A549 (cell line): ENCODE results near the gene SLC39A11. TPM values are rescaled to one million over a fixed set of nuclear protein-coding genes. Genes with fewer than 3 reads are reported as not detected.
A peak's percentile ranks its signal among the peaks of the same experiment; 100 is the strongest.

Experiments used
- ATAC-seq, 2 experiments: fragments of 200-7000 bp in 1 of 2; fragments of >200 bp in 1 of 2; cut with Nextera tagmentation in 1 of 2; cut with Tn5 transposase in 1 of 2; 3 replicates each; pipeline versions ENCODE4 v1.8.0 to v1.9.1; 2018 to 2020; ENCODE audit warnings: mild to moderate bottlenecking in 1 of 2, moderate library complexity in 1 of 2
- CTCF ChIA-PET: fragments of 300-600 bp; sonication (Branson Sonifier 250); formaldehyde crosslinking; extraction: SDS; loops from one replicate; lab custom pipeline; 2021; ENCODE audit warnings: antibody characterized with exemption, inconsistent platforms; lab: Yijun Ruan, JAX
- POLR2A ChIA-PET: fragments of 350-600 bp; formaldehyde crosslinking; extraction: SDS; loops from one replicate; lab custom pipeline; 2021; ENCODE audit warnings: antibody characterized with exemption, inconsistent platforms; lab: Yijun Ruan, JAX
- DNase-seq, 2 experiments: peaks; one replicate each; pipeline versions ENCODE4 v3.0.0 to v3.0.0-alpha.2; 2011 to 2016; ENCODE audit warnings: low read depth in 1 of 2, low spot score in 1 of 2
- FAIRE-seq: peaks from 2 replicates; lab custom pipeline; 2011; peaks lifted over from hg19 to GRCh38; lab: Jason Lieb, UNC
- H3K27ac ChIP-seq, 2 experiments: fragments of >200 bp; sonication (Bioruptor Twin); formaldehyde crosslinking; 3 replicates each; pipeline ENCODE4 v1.5.1; 2016 to 2017
- H3K4me1 ChIP-seq: fragments of >200 bp; sonication (Bioruptor Twin); formaldehyde crosslinking; 3 replicates; pipeline ENCODE4 v1.6.1; 2016
- H3K4me2 ChIP-seq: fragments of >200 bp; sonication (Bioruptor Twin); formaldehyde crosslinking; 3 replicates; pipeline ENCODE4 v1.6.1; 2016
- H3K4me3 ChIP-seq: fragments of >200 bp; sonication (Bioruptor Twin); formaldehyde crosslinking; 3 replicates; pipeline ENCODE4 v1.5.1; 2016
- H3K9me3 ChIP-seq: fragments of >200 bp; sonication (Bioruptor Twin); formaldehyde crosslinking; 3 replicates; pipeline ENCODE4 v1.6.1; 2016
- BHLHE40 ChIP-seq: IDR thresholded peaks from 2 replicates; pipeline ENCODE4 v1.6.1; 2012; ENCODE audit warnings: low read depth, low read length, inconsistent platforms
- CHD2 ChIP-seq: fragments of 150-350 bp; IDR thresholded peaks from 2 replicates; pipeline ENCODE4 v1.6.1; 2014; ENCODE audit warnings: low read length; ENCODE audit not compliant: partially characterized antibody
- CHD4 ChIP-seq: fragments of 200-600 bp; sonication (generic); IDR thresholded peaks from 2 replicates; pipeline ENCODE4 v1.6.1; 2016; ENCODE audit warnings: antibody characterized with exemption, mild to moderate bottlenecking, borderline replicate concordance
- EHF ChIP-seq: fragments of 250-450 bp; sonication (Bioruptor Pico); IDR thresholded peaks from 2 replicates; pipeline ENCODE4 v1.5.0; 2020; ENCODE audit warnings: mild to moderate bottlenecking
- EP300 ChIP-seq, 2 experiments: fragments of >200 bp; sonication (Bioruptor Twin); formaldehyde crosslinking; IDR thresholded peaks; 2 replicates in 1 of 2; 3 replicates in 1 of 2; pipeline ENCODE4 v1.6.1; 2016 to 2017
- GATA3 ChIP-seq: IDR thresholded peaks from 2 replicates; pipeline ENCODE4 v1.6.1; 2012; ENCODE audit warnings: borderline replicate concordance
- HDAC2 ChIP-seq: fragments of 200-600 bp; sonication (generic); IDR thresholded peaks from 2 replicates; pipeline ENCODE4 v1.6.1; 2016
- HOXA7 ChIP-seq: fragments of 250-450 bp; sonication (Bioruptor Pico); IDR thresholded peaks from 2 replicates; pipeline ENCODE4 v1.5.0; 2020; ENCODE audit warnings: mild to moderate bottlenecking, moderate library complexity
- HOXB5 ChIP-seq: fragments of 250-450 bp; sonication (Bioruptor Pico); IDR thresholded peaks from 2 replicates; pipeline ENCODE4 v1.5.0; 2020; ENCODE audit warnings: mild to moderate bottlenecking, moderate library complexity
- KDM1A ChIP-seq: fragments of 200-600 bp; sonication (generic); IDR thresholded peaks from 2 replicates; pipeline ENCODE4 v1.6.1; 2016; ENCODE audit warnings: low read depth, mild to moderate bottlenecking
- KDM5A ChIP-seq: fragments of 200-600 bp; sonication (generic); IDR thresholded peaks from 2 replicates; pipeline ENCODE4 v1.6.1; 2016; ENCODE audit warnings: antibody characterized with exemption, mild to moderate bottlenecking
- MAX ChIP-seq: IDR thresholded peaks from 2 replicates; pipeline ENCODE4 v1.6.1; 2012
- MYC ChIP-seq: IDR thresholded peaks from 2 replicates; pipeline ENCODE4 v1.6.1; 2012; ENCODE audit warnings: mild to moderate bottlenecking, inconsistent platforms, low read length, improper control_type of control experiment, borderline replicate concordance
- NPAS2 ChIP-seq: fragments of 250-450 bp; sonication (Bioruptor Pico); IDR thresholded peaks from 2 replicates; pipeline ENCODE4 v1.8.0; 2022; ENCODE audit warnings: mild to moderate bottlenecking, moderate library complexity, borderline replicate concordance
- NR3C1 ChIP-seq: fragments of >200 bp; sonication (Bioruptor Twin); formaldehyde crosslinking; IDR thresholded peaks from 3 replicates; pipeline ENCODE4 v1.6.1; 2017
- PHF8 ChIP-seq: fragments of 200-600 bp; sonication (generic); IDR thresholded peaks from 2 replicates; pipeline ENCODE4 v1.6.1; 2016; ENCODE audit warnings: low read depth, mild to moderate bottlenecking, antibody characterized with exemption, moderate library complexity, borderline replicate concordance
- POLR2AphosphoS2 ChIP-seq: conservative IDR thresholded peaks from 2 replicates; pipeline ENCODE4 v1.6.1; 2012; ENCODE audit warnings: low read length, improper control_type of control experiment, inconsistent platforms
- RNF2 ChIP-seq: fragments of 200-600 bp; sonication (generic); IDR thresholded peaks from 2 replicates; pipeline ENCODE4 v1.6.1; 2016; ENCODE audit warnings: low read depth, mild to moderate bottlenecking, antibody characterized with exemption, moderate library complexity, borderline replicate concordance
- SMC3 ChIP-seq: fragments of >200 bp; sonication (Bioruptor Twin); formaldehyde crosslinking; IDR thresholded peaks from 3 replicates; pipeline ENCODE4 v1.6.1; 2018; ENCODE audit warnings: inconsistent platforms
- SREBF2 ChIP-seq: fragments of 450-650 bp; IDR thresholded peaks from 2 replicates; pipeline ENCODE4 v1.6.1; 2014; ENCODE audit warnings: mild to moderate bottlenecking, moderate library complexity
- TFCP2L1 ChIP-seq: fragments of 250-450 bp; sonication (Bioruptor Pico); IDR thresholded peaks from 2 replicates; pipeline ENCODE4 v1.5.0; 2021; ENCODE audit warnings: mild to moderate bottlenecking
- USF2 ChIP-seq: fragments of 450-650 bp; IDR thresholded peaks from 2 replicates; pipeline ENCODE4 v1.6.1; 2014; ENCODE audit warnings: antibody characterized with exemption
- ZNF302 ChIP-seq: fragments of 250-450 bp; sonication (Bioruptor Pico); IDR thresholded peaks from 2 replicates; pipeline ENCODE4 v1.9.0; 2021; ENCODE audit warnings: inconsistent platforms, mild to moderate bottlenecking, moderate library complexity
- ZSCAN20 ChIP-seq: fragments of 250-450 bp; sonication (Bioruptor Pico); IDR thresholded peaks from 2 replicates; pipeline ENCODE4 v1.8.0; 2022; ENCODE audit warnings: mild to moderate bottlenecking, moderate library complexity
- WGBS: methylation state at CpG from one replicate; pipeline ENCODE4 v1.1.6; 2017; ENCODE audit errors: missing lambda C conversion rate; 5-methylcytosine and 5-hydroxymethylcytosine counted together
- polyA plus RNA-seq, 4 experiments: library from polyadenylated mRNA; depleted of rRNA in 3 of 4; stranded (reverse); fragments of >200 nt; fragmentation: RNase III in 1 of 4; extraction: RNeasy Plus Mini Kit Qiagen cat#74134 plus additional on column Dnase treatment in 1 of 4; gene quantifications; 2 replicates in 3 of 4; 3 replicates in 1 of 4; pipeline ENCODE4 v1.2.3, GENCODE V29; 2011 to 2017
- TF ChIP-seq, protein P1 (sequence below): IDR thresholded peaks from 2 replicates; pipeline ENCODE4 v1.6.1; 2012
- TF ChIP-seq, protein P2 (sequence below): fragments of >200 bp; sonication (Bioruptor Twin); formaldehyde crosslinking; IDR thresholded peaks from 2 replicates; pipeline ENCODE4 v1.6.1; 2016
- TF ChIP-seq, protein P3 (sequence below): fragments of >200 bp; sonication (Bioruptor Twin); formaldehyde crosslinking; IDR thresholded peaks from 3 replicates; pipeline ENCODE4 v1.5.1; 2016

Gene SLC39A11
- polyA plus RNA-seq, 2 of the 4 experiments (the other 2 are of a cell fraction) = 18.4 to 25.2 TPM

GRCh38 chr17:72935984-72936383, 156.5 kb downstream of the SLC39A11 start:
- Histone ChIP-seq H3K4me3 (no peak overlapping the region), H3K4me2 (no peak overlapping the region), H3K9me3 (no peaks in the 10 kb centered on the region)
- DNase-seq = no peak
- WGBS = 92% methylated on average over 8 of the region's 8 CpGs
- no peak for ATAC-seq
- CTCF ChIA-PET = interaction anchor here (1.7 kb wide), 1 partner anchor 9 kb away, joined by 4 read pairs; no protein-coding TSS in a partner anchor
- TF ChIP-seq, protein P1, sequence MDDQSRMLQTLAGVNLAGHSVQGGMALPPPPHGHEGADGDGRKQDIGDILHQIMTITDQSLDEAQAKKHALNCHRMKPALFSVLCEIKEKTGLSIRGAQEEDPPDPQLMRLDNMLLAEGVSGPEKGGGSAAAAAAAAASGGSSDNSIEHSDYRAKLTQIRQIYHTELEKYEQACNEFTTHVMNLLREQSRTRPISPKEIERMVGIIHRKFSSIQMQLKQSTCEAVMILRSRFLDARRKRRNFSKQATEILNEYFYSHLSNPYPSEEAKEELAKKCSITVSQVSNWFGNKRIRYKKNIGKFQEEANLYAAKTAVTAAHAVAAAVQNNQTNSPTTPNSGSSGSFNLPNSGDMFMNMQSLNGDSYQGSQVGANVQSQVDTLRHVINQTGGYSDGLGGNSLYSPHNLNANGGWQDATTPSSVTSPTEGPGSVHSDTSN = no peak
- TF ChIP-seq SMC3 (no peak), KDM1A (no peak), BHLHE40 (no peak), KDM5A (no peak), HOXB5 (no peak), NR3C1 (no peak), RNF2 (no peak), ZNF302 (CRISPR knock-in tag) (no peak), PHF8 (no peak), NPAS2 (CRISPR knock-in tag) (no peak), CHD4 (no peak), POLR2AphosphoS2 (no peak)
- TF ChIP-seq, all 56 proteins: peak for 0
- POLR2A ChIA-PET = no interaction called here
- no peak overlapping the region for H3K27ac ChIP-seq
- H3K4me1 ChIP-seq = no peaks in the 10 kb centered on the region
- no peak for FAIRE-seq

DNA sequence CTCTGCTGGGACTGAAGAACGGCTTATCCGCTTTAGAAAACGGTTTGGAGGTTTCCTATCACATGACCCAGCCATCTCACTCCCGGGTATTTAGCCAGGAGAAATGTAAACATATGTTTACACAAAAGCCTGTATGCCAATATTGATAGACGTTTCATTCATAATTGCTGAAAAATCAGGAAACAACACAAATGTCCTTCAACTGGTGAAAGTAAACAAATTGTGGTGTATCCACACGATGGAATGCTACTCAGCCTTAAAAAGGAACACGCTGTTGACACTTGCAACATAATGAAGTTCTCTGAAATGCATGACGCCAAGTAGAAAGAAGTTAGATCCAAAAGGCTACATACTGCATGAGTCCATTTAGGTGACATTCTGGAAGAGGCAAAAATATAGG, 157.6 kb downstream of the SLC39A11 start:
- ATAC-seq (no peak), DNase-seq (no peak), FAIRE-seq (peak; percentile 76)
- no peaks in the 10 kb centered on the region for H3K9me3 ChIP-seq
- H3K4me3 ChIP-seq = no peak overlapping the region
- no peak for TF ChIP-seq MYC
- TF ChIP-seq SMC3 = no peak
- TF ChIP-seq EP300 (IDR thresholded peaks at IDR 0.05) = no peak
- TF ChIP-seq MAX = no peak
- TF ChIP-seq, protein P1 = no peak
- TF ChIP-seq RNF2 = no peak
- no peak for TF ChIP-seq KDM5A
- no peak for TF ChIP-seq HDAC2
- TF ChIP-seq HOXA7 (CRISPR knock-in tag) = no peak
- no peak for TF ChIP-seq TFCP2L1
- no peak for TF ChIP-seq USF2
- TF ChIP-seq CHD2 = no peak
- no peak for TF ChIP-seq SREBF2
- TF ChIP-seq ZSCAN20 = no peak
- TF ChIP-seq, protein P2, sequence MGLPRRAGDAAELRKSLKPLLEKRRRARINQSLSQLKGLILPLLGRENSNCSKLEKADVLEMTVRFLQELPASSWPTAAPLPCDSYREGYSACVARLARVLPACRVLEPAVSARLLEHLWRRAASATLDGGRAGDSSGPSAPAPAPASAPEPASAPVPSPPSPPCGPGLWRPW = no peak
- TF ChIP-seq, protein P3, sequence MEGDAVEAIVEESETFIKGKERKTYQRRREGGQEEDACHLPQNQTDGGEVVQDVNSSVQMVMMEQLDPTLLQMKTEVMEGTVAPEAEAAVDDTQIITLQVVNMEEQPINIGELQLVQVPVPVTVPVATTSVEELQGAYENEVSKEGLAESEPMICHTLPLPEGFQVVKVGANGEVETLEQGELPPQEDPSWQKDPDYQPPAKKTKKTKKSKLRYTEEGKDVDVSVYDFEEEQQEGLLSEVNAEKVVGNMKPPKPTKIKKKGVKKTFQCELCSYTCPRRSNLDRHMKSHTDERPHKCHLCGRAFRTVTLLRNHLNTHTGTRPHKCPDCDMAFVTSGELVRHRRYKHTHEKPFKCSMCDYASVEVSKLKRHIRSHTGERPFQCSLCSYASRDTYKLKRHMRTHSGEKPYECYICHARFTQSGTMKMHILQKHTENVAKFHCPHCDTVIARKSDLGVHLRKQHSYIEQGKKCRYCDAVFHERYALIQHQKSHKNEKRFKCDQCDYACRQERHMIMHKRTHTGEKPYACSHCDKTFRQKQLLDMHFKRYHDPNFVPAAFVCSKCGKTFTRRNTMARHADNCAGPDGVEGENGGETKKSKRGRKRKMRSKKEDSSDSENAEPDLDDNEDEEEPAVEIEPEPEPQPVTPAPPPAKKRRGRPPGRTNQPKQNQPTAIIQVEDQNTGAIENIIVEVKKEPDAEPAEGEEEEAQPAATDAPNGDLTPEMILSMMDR = no peak
- TF ChIP-seq GATA3 = no peak
- no peak for TF ChIP-seq EHF (CRISPR knock-in tag)
- CTCF ChIA-PET = interaction anchor here (1.7 kb wide), 1 partner anchor 10 kb away, joined by 4 read pairs; no protein-coding TSS in a partner anchor
- 80% methylated on average over 8 of the region's 8 CpGs for WGBS
- no peak overlapping the region for H3K27ac ChIP-seq
- H3K4me1 ChIP-seq = no peaks in the 10 kb centered on the region
- POLR2A ChIA-PET = no interaction called here
- no peak overlapping the region for H3K4me2 ChIP-seq
